IMR-90 (cell line): ENCODE data around the gene GMPPA. TPM values are rescaled to one million over a fixed set of nuclear protein-coding genes. Genes with fewer than 3 reads are reported as not detected.

Experiments
- ATAC-seq: fragments of 200-7000 bp; cut with Tn5 transposase; 2 replicates; pipeline ENCODE4 v1.9.1; 2020; ENCODE audit warnings: low read depth, mild to moderate bottlenecking, moderate library complexity
- BruUV-seq: library from RNA; stranded (reverse); fragments of 400-500 nt; replicated peaks from 2 replicates; lab custom pipeline; 2021; lab: Mats Ljungman, UMichigan
- CTCF ChIA-PET: fragments of 300-600 bp; formaldehyde crosslinking; extraction: SDS; loops from one replicate; lab custom pipeline; 2021; ENCODE audit warnings: antibody characterized with exemption; lab: Yijun Ruan, JAX
- POLR2A ChIA-PET: fragments of 300-600 bp; sonication (Branson Sonifier 250); formaldehyde crosslinking; loops from one replicate; lab custom pipeline; 2022; ENCODE audit warnings: antibody characterized with exemption; ENCODE audit not compliant: unreplicated experiment; lab: Charles Lee
- DNase-seq: peaks from one replicate; pipeline ENCODE4 v3.0.0; 2013
- H2AFZ ChIP-seq: replicated peaks from 2 replicates; pipeline ENCODE3; 2013; ENCODE audit warnings: low read length, mild to moderate bottlenecking; ENCODE audit not compliant: poor library complexity
- H2AK5ac ChIP-seq: 2 replicates; pipeline ENCODE4 v1.6.1; 2013; ENCODE audit warnings: low read depth, low read length, inconsistent platforms
- H2AK9ac ChIP-seq: replicated peaks from 2 replicates; pipeline ENCODE3; 2013; ENCODE audit warnings: mild to moderate bottlenecking, low read depth, low read length, moderate library complexity; ENCODE audit not compliant: poor library complexity
- H2BK120ac ChIP-seq: 2 replicates; pipeline ENCODE4 v1.6.1; 2013; ENCODE audit warnings: low read depth, low read length, inconsistent platforms
- H2BK15ac ChIP-seq: 3 replicates; pipeline ENCODE4 v1.6.1; 2013; ENCODE audit warnings: low read depth, low read length, inconsistent platforms
- H2BK20ac ChIP-seq: 2 replicates; pipeline ENCODE4 v1.6.1; 2013; ENCODE audit warnings: low read depth, mild to moderate bottlenecking, inconsistent platforms, low read length, moderate library complexity
- H2BK5ac ChIP-seq: 2 replicates; pipeline ENCODE4 v1.6.1; 2013; ENCODE audit warnings: mild to moderate bottlenecking, low read depth, low read length, inconsistent platforms; ENCODE audit not compliant: poor library complexity, severe bottlenecking
- H3K14ac ChIP-seq: replicated peaks from 2 replicates; pipeline ENCODE4 v1.6.1; 2013; ENCODE audit warnings: low read depth, low read length, inconsistent platforms
- H3K18ac ChIP-seq: 2 replicates; pipeline ENCODE4 v1.6.1; 2013; ENCODE audit warnings: low read depth, low read length, control low read depth
- H3K23ac ChIP-seq: 2 replicates; pipeline ENCODE4 v1.6.1; 2013; ENCODE audit warnings: low read depth, low read length, inconsistent platforms
- H3K27ac ChIP-seq: 2 replicates; pipeline ENCODE4 v1.5.1; 2013; ENCODE audit warnings: mild to moderate bottlenecking, control low read depth, low read length; ENCODE audit not compliant: insufficient read depth
- H3K27me3 ChIP-seq: 2 replicates; pipeline ENCODE4 v1.6.1; 2013; ENCODE audit warnings: low read length; ENCODE audit not compliant: control insufficient read depth, insufficient read depth
- H3K36me3 ChIP-seq: 2 replicates; pipeline ENCODE4 v1.6.1; 2013; ENCODE audit warnings: low read length, mixed read lengths; ENCODE audit not compliant: control insufficient read depth, insufficient read depth
- H3K4ac ChIP-seq: 2 replicates; pipeline ENCODE4 v1.6.1; 2013; ENCODE audit warnings: low read depth, low read length, inconsistent platforms
- H3K4me1 ChIP-seq: 2 replicates; pipeline ENCODE4 v1.6.1; 2013; ENCODE audit warnings: low read length, mixed read lengths; ENCODE audit not compliant: control insufficient read depth, insufficient read depth
- H3K4me2 ChIP-seq: 2 replicates; pipeline ENCODE4 v1.6.1; 2013; ENCODE audit warnings: low read depth, mild to moderate bottlenecking, control low read depth, low read length, moderate library complexity
- H3K4me3 ChIP-seq: 2 replicates; pipeline ENCODE4 v1.5.1; 2013; ENCODE audit warnings: low read depth, mild to moderate bottlenecking, control low read depth, low read length, moderate library complexity; ENCODE audit not compliant: insufficient read depth
- H3K56ac ChIP-seq: 2 replicates; pipeline ENCODE4 v1.6.1; 2013; ENCODE audit warnings: low read length, inconsistent platforms; ENCODE audit not compliant: insufficient read depth; ENCODE audit errors: extremely low read depth
- H3K79me1 ChIP-seq, 2 experiments: 2 replicates each; pipeline ENCODE4 v1.6.1; 2013; ENCODE audit warnings: low read length in 2 of 2, inconsistent platforms in 1 of 2, low read depth in 1 of 2
- H3K9ac ChIP-seq: 2 replicates; pipeline ENCODE4 v1.6.1; 2013; ENCODE audit warnings: low read depth, low read length, control low read depth
- H3K9me1 ChIP-seq: 2 replicates; pipeline ENCODE4 v1.6.1; 2013; ENCODE audit warnings: low read length, inconsistent platforms; ENCODE audit not compliant: insufficient read depth
- H3K9me3 ChIP-seq: 2 replicates; pipeline ENCODE4 v1.6.1; 2013; ENCODE audit warnings: low read length; ENCODE audit not compliant: control insufficient read depth, insufficient read depth
- H4K20me1 ChIP-seq: 2 replicates; pipeline ENCODE4 v1.6.1; 2013; ENCODE audit warnings: low read length, inconsistent platforms; ENCODE audit not compliant: insufficient read depth
- H4K5ac ChIP-seq: 2 replicates; pipeline ENCODE4 v1.6.1; 2013; ENCODE audit warnings: mild to moderate bottlenecking, low read depth, low read length, control low read depth
- H4K8ac ChIP-seq, 2 experiments: 2 replicates each; pipeline ENCODE4 v1.6.1; 2013; ENCODE audit warnings: low read depth in 2 of 2, low read length in 2 of 2, control low read depth in 1 of 2, inconsistent platforms in 1 of 2
- H4K91ac ChIP-seq: 2 replicates; pipeline ENCODE4 v1.6.1; 2013; ENCODE audit warnings: low read depth, low read length, inconsistent platforms; ENCODE audit not compliant: insufficient read depth
- CEBPB ChIP-seq: IDR thresholded peaks from 2 replicates; pipeline ENCODE4 v1.6.1; 2012; ENCODE audit warnings: low read depth, low read length, improper control_type of control experiment
- CHD1 ChIP-seq: IDR thresholded peaks from 2 replicates; pipeline ENCODE4 v1.6.1; 2012; ENCODE audit warnings: low read depth, low read length, improper control_type of control experiment
- FOS ChIP-seq: fragments of 150-350 bp; IDR thresholded peaks from 2 replicates; pipeline ENCODE4 v1.6.1; 2016; ENCODE audit warnings: low read depth, low read length
- MAFK ChIP-seq: IDR thresholded peaks from 2 replicates; pipeline ENCODE4 v1.6.1; 2012; ENCODE audit warnings: low read depth, low read length, improper control_type of control experiment
- MAZ ChIP-seq: IDR thresholded peaks from 2 replicates; pipeline ENCODE4 v1.6.1; 2012; ENCODE audit warnings: low read depth, mild to moderate bottlenecking, low read length, improper control_type of control experiment, moderate library complexity, borderline replicate concordance
- POLR2A ChIP-seq: IDR thresholded peaks from 2 replicates; pipeline ENCODE4 v1.6.1; 2012; ENCODE audit warnings: mild to moderate bottlenecking, low read depth, low read length
- RAD21 ChIP-seq: IDR thresholded peaks from 2 replicates; pipeline ENCODE4 v1.6.1; 2012; ENCODE audit warnings: low read length, improper control_type of control experiment
- RCOR1 ChIP-seq: IDR thresholded peaks from 2 replicates; pipeline ENCODE4 v1.6.1; 2012; ENCODE audit warnings: mild to moderate bottlenecking, low read length, improper control_type of control experiment; ENCODE audit not compliant: insufficient replicate concordance
- RFX5 ChIP-seq: IDR thresholded peaks from 2 replicates; pipeline ENCODE4 v1.8.0; 2012; ENCODE audit warnings: low read depth, mild to moderate bottlenecking, low read length, moderate library complexity
- USF2 ChIP-seq: fragments of 150-350 bp; IDR thresholded peaks from 2 replicates; pipeline ENCODE4 v1.6.1; 2017; ENCODE audit warnings: mild to moderate bottlenecking, antibody characterized with exemption, low read length, low read depth
- WGBS, 2 experiments: methylation state at CpG; one replicate each; pipeline versions ENCODE4 v1.1.5 to v1.1.7; 2013; ENCODE audit warnings: missing lambda C conversion rate in 2 of 2; ENCODE audit not compliant: insufficient read length in 1 of 2; ENCODE audit errors: extremely low coverage in 2 of 2; 5-methylcytosine and 5-hydroxymethylcytosine counted together
- dilution Hi-C: fragments of 300-500 bp; cut with HindIII; formaldehyde crosslinking; loops from one replicate; pipeline ENCODE4 v1.14.3; 2018; ENCODE audit warnings: low sequenced_read_pairs; ENCODE audit not compliant: unreplicated experiment
- in situ Hi-C: fragments of 300-500 bp; cut with MboI; formaldehyde crosslinking; loops from 3 replicates; pipeline ENCODE4 v1.14.3; 2019; ENCODE audit warnings: low sequenced_read_pairs, inconsistent platforms, mixed read lengths
- intact Hi-C: fragments of 100-400 bp; cut with micrococcal nuclease; formaldehyde crosslinking; loops from 2 replicates; pipeline ENCODE4 v1.10.0; 2022
- polyA plus RNA-seq, 3 experiments: library from polyadenylated mRNA; depleted of rRNA; stranded (reverse); fragments of >200 nt; gene quantifications; 2 replicates each; pipeline ENCODE4 v1.2.3, GENCODE V29; 2012; ENCODE audit warnings: low replicate concordance in 1 of 3
- total RNA-seq: library from RNA; depleted of rRNA; stranded (reverse); fragments of >200 nt; gene quantifications from 2 replicates; pipeline ENCODE4 v1.2.3, GENCODE V29; 2012
- TF ChIP-seq, protein P1 (sequence below): fragments of 150-350 bp; IDR thresholded peaks from 2 replicates; pipeline ENCODE4 v1.6.1; 2016; ENCODE audit warnings: low read depth, mild to moderate bottlenecking, low read length, moderate library complexity, borderline replicate concordance

The GMPPA gene
- total and polyA plus RNA-seq, 2 of the 4 experiments (the other 2 are of a cell fraction) = 103 to 134 TPM

DNA sequence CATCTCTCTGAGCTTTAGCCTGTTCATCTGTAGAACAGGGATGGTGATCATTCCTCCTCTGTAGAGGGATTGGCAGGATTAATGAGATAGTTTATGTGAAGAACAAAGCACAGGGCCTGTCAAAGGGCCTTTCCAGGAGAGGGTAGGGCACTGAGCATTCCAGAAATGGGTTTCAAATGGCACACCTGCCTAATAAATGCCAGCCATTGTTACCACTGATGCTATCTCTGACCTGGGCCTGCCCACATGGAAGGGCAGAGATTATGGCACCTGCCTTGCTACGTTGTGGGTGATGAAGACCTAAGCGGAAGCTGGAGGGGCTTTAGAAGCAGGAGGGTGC, 31.0 kb upstream of the GMPPA start:
- H3K79me1 ChIP-seq = no peaks in the 10 kb centered on the region; a peak in 1 of 4 replicates
- H2AFZ ChIP-seq = no peak overlapping the region
- H3K9ac ChIP-seq = no peak overlapping the region
- H4K20me1 ChIP-seq = no peaks in the 10 kb centered on the region; the same call in none of the 2 replicates
- no peak overlapping the region for H3K4ac ChIP-seq
- no peak overlapping the region for H2BK15ac ChIP-seq
- H3K14ac ChIP-seq = no peak overlapping the region
- H3K18ac ChIP-seq = no peak overlapping the region
- no peaks in the 10 kb centered on the region for H3K27me3 ChIP-seq
- ChIA-PET CTCF (interaction anchor here (1.0 kb wide), 1 partner anchor 9 kb away, joined by 3 read pairs; no protein-coding TSS in a partner anchor), POLR2A (interaction anchor here (0.6 kb wide), 1 partner anchor 735 kb away, joined by 3 read pairs; no protein-coding TSS in a partner anchor)
- ATAC-seq (no peak), DNase-seq (no peak)
- H3K4me3 ChIP-seq = no peak overlapping the region
- H4K91ac ChIP-seq = no peak overlapping the region
- peaks cover 13% of the 10 kb centered on the region for H3K4me1 ChIP-seq
- TF ChIP-seq RFX5 = no peak
- no peak for TF ChIP-seq USF2
- no peak for TF ChIP-seq MAFK
- no peak for TF ChIP-seq POLR2A
- TF ChIP-seq RAD21 = no peak
- TF ChIP-seq MAZ = no peak
- TF ChIP-seq FOS = no peak
- TF ChIP-seq CEBPB = no peak
- TF ChIP-seq, protein P1, sequence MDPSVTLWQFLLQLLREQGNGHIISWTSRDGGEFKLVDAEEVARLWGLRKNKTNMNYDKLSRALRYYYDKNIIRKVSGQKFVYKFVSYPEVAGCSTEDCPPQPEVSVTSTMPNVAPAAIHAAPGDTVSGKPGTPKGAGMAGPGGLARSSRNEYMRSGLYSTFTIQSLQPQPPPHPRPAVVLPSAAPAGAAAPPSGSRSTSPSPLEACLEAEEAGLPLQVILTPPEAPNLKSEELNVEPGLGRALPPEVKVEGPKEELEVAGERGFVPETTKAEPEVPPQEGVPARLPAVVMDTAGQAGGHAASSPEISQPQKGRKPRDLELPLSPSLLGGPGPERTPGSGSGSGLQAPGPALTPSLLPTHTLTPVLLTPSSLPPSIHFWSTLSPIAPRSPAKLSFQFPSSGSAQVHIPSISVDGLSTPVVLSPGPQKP = no peak
- TF ChIP-seq RCOR1 = no peak
- TF ChIP-seq CHD1 = no peak
- in situ Hi-C loops = no loop called here
- no peaks in the 10 kb centered on the region for H3K9me1 ChIP-seq
- no peak overlapping the region for H2BK5ac ChIP-seq
- H2AK5ac ChIP-seq = no peak overlapping the region
- no peak overlapping the region for H3K23ac ChIP-seq
- H2BK120ac ChIP-seq = no peak overlapping the region
- dilution Hi-C loops = no loop called here
- H3K36me3 ChIP-seq = peaks cover 68% of the 10 kb centered on the region; the same call in 1 of the 2 replicates
- 90% methylated on average over 2 of the region's 2 CpGs; no CpG with 5 or more reads in 1 of the 2 experiments for WGBS, 2 experiments
- H3K27ac ChIP-seq = no peak overlapping the region
- intact Hi-C loops = no loop called here
- no peak overlapping the region for H4K8ac ChIP-seq
- BruUV-seq = no TSS peak
- H3K56ac ChIP-seq = no peak overlapping the region
- no peak overlapping the region for H2BK20ac ChIP-seq
- H3K9me3 ChIP-seq = no peaks in the 10 kb centered on the region
- H3K4me2 ChIP-seq = no peak overlapping the region
- no peak overlapping the region for H4K5ac ChIP-seq
- H2AK9ac ChIP-seq = no peak overlapping the region
